NCI-H82 treated with DMSO at 0.1 percent for 48 hours (cell line): ENCODE measurements around the gene SYT8.
"Not testable (repeated sequence)": the region's sequence is repeated elsewhere in the genome, so short reads cannot be mapped to it uniquely, and the experiment has no call there.

Source experiments
- DNase-seq: peaks from one replicate; lab custom pipeline; 2025; ENCODE audit not compliant: unreplicated experiment; lab: John Stamatoyannopoulos, UW

SYT8 gene

DNA sequence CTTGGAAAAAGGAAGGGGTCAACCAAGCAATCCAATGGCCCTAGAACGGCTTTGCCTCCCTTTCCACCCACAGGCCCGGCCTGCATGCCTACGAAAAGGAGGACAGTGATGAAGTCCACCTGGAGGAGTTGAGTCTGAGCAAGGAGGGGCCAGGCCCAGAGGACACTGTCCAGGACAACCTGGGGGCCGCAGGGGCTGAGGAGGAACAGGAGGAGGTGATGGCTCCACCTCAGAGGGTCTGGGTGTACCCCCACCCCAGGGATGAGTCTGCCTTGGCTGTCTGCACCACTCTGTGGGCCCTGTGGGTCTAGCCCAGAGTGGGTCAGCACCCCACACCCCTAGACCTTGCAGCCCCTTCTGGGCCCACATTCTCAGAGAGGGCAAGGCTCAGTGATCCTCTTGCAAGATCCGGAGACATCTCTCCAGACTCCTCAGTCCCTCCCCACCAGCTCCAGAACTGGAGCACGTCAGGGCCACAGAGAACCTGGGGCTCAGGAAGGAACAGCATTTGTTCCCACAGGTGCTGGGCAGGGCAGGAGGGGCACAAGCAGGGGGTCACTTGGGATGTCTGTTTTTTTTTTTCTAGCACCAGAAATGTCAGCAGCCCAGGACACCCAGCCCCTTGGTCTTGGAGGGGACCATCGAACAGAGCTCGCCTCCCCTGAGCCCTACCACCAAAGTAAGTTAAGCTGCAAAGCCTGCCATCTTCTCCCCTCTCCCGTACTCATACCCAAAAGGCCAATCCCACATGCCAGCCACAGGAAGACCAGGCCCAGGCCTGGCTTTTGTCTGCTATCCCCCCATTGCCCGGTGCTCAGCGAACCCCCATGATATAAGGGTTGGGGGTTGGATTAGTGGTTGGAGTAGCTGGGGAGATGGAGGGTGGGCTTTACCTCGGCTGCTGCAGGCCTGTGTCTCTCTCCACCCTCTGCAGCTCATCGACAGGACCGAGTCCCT, 48.8 kb downstream of the SYT8 start:
- no peak for DNase-seq

DNA sequence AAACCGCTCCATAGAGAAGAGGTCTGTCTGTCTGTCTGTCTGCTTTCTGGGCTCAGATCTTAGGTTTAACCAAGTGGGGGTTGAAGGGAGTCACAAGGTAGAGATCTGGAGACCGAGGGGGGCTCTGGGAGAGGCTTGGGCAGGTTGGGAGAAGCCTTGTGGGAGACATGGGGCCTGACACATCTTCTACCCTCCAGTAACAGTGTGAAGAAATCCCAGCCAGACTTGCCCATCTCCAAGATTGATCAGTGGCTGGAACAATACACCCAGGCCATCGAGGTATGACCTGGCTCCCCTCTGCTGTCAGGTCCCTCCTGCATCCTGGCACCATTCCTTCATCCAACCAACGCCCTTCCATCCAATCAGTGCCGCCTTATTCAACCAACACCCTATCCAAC, 49.5 kb downstream of the SYT8 start:
- no peak for DNase-seq

DNA sequence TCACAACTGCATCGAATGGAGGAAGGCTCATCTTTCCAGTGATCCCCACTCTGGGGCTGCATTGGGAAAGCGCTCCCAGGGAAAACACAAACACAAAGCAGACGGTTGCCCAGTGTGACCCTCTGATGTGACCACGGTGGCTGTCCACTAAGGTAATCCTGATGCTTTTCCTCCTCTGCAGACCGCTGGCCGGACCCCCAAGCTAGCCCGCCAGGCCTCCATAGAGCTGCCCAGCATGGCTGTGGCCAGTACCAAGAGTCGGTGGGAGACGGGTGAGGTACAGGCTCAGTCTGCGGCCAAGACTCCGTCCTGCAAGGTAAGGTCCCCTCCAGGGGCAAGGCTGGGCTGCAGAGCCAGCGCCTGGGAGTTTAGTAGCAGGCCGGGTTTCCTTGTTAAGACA, 51.8 kb downstream of the SYT8 start:
- DNase-seq, result not testable (repeated sequence)
